Fibroblast of lung (primary cell): ENCODE measurements around the gene NF2.

Experiments used
- EZH2 ChIP-seq: IDR thresholded peaks from 2 replicates; pipeline ENCODE4 v1.5.1; 2012; ENCODE audit warnings: low read length, control low read depth, mild to moderate bottlenecking; ENCODE audit errors: missing control alignments
- TF ChIP-seq, protein P1 (sequence below), 2 donors: IDR thresholded peaks in 1 of 2; conservative IDR thresholded peaks in 1 of 2; 1 replicate in 1 of 2; 2 replicates in 1 of 2; pipeline ENCODE4 v1.5.1; 2011 to 2012; ENCODE audit warnings: low read length in 2 of 2, control low read depth in 1 of 2, inconsistent platforms in 1 of 2, low read depth in 1 of 2, mild to moderate bottlenecking in 1 of 2

DNA sequence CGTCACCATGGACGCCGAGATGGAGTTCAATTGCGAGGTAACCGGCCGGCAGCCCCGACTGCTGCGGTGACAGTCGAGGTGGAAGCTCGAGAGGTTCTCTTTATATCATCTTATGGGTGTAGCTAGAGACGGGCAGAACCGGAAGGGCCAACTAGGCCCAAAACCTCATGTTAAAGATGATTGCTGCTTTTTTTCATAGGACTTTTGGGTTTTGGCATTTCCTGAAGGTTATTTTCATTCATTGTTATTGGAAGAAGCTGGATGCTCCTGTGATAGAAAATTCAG is 585 bp downstream of the NF2 start:
- TF ChIP-seq, protein P1, sequence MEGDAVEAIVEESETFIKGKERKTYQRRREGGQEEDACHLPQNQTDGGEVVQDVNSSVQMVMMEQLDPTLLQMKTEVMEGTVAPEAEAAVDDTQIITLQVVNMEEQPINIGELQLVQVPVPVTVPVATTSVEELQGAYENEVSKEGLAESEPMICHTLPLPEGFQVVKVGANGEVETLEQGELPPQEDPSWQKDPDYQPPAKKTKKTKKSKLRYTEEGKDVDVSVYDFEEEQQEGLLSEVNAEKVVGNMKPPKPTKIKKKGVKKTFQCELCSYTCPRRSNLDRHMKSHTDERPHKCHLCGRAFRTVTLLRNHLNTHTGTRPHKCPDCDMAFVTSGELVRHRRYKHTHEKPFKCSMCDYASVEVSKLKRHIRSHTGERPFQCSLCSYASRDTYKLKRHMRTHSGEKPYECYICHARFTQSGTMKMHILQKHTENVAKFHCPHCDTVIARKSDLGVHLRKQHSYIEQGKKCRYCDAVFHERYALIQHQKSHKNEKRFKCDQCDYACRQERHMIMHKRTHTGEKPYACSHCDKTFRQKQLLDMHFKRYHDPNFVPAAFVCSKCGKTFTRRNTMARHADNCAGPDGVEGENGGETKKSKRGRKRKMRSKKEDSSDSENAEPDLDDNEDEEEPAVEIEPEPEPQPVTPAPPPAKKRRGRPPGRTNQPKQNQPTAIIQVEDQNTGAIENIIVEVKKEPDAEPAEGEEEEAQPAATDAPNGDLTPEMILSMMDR (conservative IDR thresholded peaks at IDR 0.05 in 1 of 2, IDR thresholded peaks at IDR 0.05 in 1 of 2; ENCODE audit: low read depth in 1 of 2, low read length in 2 of 2): no peak
- TF ChIP-seq EZH2: no peak
